Immature natural killer cell (primary cell): ENCODE results near the gene BLOC1S5. TPM values are rescaled to one million over a fixed set of nuclear protein-coding genes. Genes with fewer than 3 reads are reported as not detected.

Experiments
- DNase-seq, 3 donors: peaks; one replicate each; pipeline ENCODE4 v3.0.0; 2022; ENCODE audit warnings: mixed read lengths in 1 of 3
- H3K27ac Mint-ChIP-seq, 6 donors: one replicate each; pipeline ENCODE4 v1.8.0; 2020; ENCODE audit warnings: mixed read lengths in 6 of 6, mild to moderate bottlenecking in 5 of 6, inconsistent platforms in 4 of 6, moderate library complexity in 3 of 6
- H3K27me3 Mint-ChIP-seq, 3 donors: one replicate each; pipeline ENCODE4 v1.8.0; 2020 to 2021; ENCODE audit warnings: low read depth in 3 of 3, mild to moderate bottlenecking in 3 of 3, mixed read lengths in 3 of 3, moderate library complexity in 3 of 3, inconsistent platforms in 1 of 3
- H3K36me3 Mint-ChIP-seq, 3 donors: one replicate each; pipeline ENCODE4 v1.8.0; 2020; ENCODE audit warnings: mixed read lengths in 3 of 3, inconsistent platforms in 2 of 3, mild to moderate bottlenecking in 2 of 3
- H3K4me1 Mint-ChIP-seq, 2 donors: one replicate each; pipeline ENCODE4 v1.8.0; 2020; ENCODE audit warnings: inconsistent platforms in 2 of 2, mild to moderate bottlenecking in 2 of 2, mixed read lengths in 2 of 2, moderate library complexity in 1 of 2
- H3K4me3 Mint-ChIP-seq, 5 donors: one replicate each; pipeline ENCODE4 v1.8.0; 2020; ENCODE audit warnings: mild to moderate bottlenecking in 5 of 5, mixed read lengths in 5 of 5, inconsistent platforms in 3 of 5, moderate library complexity in 3 of 5
- H3K9me3 Mint-ChIP-seq, 6 donors: one replicate each; pipeline ENCODE4 v1.8.0; 2020; ENCODE audit warnings: mild to moderate bottlenecking in 6 of 6, mixed read lengths in 6 of 6, inconsistent platforms in 4 of 6, moderate library complexity in 3 of 6
- polyA plus RNA-seq, 3 donors: library from polyadenylated mRNA; unstranded; fragments of 300-500 nt; fragmentation: Illumina TruSeq; gene quantifications; one replicate each; pipeline ENCODE4 v1.2.3, GENCODE V29; 2021

The BLOC1S5 gene
- polyA plus RNA-seq, 3 donors from 2014 or later, result 23.6 to 42.9 (median 29.7) TPM

DNA sequence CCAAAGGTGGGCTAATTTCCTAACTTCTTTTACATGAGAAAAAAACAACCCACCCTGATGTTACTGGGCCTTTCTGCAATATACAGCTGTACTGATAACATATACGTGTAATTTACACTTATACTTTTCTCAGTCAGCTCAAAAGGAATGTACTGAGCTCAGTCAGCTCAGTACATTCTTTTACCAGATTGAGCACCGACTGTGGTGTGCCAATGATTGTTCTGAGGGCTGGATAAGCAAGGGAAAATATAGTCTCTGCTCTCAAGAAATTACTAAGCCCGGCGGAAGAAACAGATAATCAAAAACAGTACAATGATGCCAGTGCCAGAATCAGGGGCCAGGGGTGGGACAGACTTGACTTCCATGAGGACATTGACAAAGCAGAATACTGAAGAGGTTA, 10.0 kb upstream of the BLOC1S5 start:
- H3K27ac Mint-ChIP-seq, result peak overlapping the region in 1 of 6 donors; percentile 11
- DNase-seq, result no peak
- H3K4me3 Mint-ChIP-seq, result no peak overlapping the region
- no peaks in the 10 kb centered on the region for H3K9me3 Mint-ChIP-seq
- peaks cover 0 to 6% (median 5%) of the 10 kb centered on the region in 3 donors for H3K36me3 Mint-ChIP-seq
- H3K4me1 Mint-ChIP-seq, result peaks cover 0 to 1% of the 10 kb centered on the region in 2 donors
- H3K27me3 Mint-ChIP-seq, result no peaks in the 10 kb centered on the region

DNA sequence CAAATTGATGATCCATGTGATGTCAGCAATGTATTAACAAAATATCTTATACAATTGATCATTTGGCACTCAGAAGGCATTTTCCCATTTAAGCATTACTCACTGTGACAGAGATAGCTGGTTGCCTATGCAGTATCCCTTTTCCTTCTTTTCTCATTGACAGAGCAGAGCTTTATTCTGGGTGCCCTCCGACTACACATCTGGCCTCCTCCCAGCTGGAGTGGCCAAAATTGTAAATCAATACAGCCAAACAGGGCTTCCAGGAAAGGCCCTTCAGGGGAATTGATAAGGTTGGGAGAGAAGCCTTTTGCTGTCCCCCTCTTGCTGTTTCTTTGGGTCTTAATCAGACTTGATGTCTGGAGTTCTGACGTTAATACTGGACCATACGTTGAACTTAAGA, 9.6 kb upstream of the BLOC1S5 start:
- Mint-ChIP-seq H3K27ac (no peak overlapping the region), H3K4me3 (no peak overlapping the region), H3K4me1 (peaks cover 0 to 1% of the 10 kb centered on the region in 2 donors), H3K27me3 (no peaks in the 10 kb centered on the region), H3K9me3 (no peaks in the 10 kb centered on the region), H3K36me3 (peaks cover 0 to 6% (median 5%) of the 10 kb centered on the region in 3 donors)
- DNase-seq, result no peak

DNA sequence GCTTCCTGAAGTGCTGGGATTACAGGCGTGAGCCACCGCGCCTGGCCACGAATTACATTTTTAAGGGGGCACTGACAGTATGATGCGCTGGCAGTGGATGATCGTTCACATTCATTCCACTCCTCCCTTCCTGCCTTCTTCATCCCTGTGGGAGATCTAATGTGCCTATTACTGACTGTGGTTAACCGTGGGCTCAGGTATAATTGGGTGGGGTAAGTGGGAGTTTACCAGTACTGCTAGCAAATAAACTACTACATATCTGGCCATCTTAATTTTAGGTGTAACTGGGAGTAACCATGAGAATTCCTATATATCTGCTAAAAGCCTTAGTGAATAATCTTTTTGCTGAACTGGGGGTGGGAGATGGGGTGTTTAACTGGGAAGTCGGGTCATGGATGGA, 6.5 kb upstream of the BLOC1S5 start:
- H3K9me3 Mint-ChIP-seq, result no peaks in the 10 kb centered on the region
- DNase-seq, result no peak
- H3K27me3 Mint-ChIP-seq, result peaks cover 0 to 5% (median 0%) of the 10 kb centered on the region in 3 donors
- no peaks in the 10 kb centered on the region for H3K4me1 Mint-ChIP-seq
- no peaks in the 10 kb centered on the region for H3K36me3 Mint-ChIP-seq
- H3K27ac Mint-ChIP-seq, result no peak overlapping the region
- H3K4me3 Mint-ChIP-seq, result no peak overlapping the region

DNA sequence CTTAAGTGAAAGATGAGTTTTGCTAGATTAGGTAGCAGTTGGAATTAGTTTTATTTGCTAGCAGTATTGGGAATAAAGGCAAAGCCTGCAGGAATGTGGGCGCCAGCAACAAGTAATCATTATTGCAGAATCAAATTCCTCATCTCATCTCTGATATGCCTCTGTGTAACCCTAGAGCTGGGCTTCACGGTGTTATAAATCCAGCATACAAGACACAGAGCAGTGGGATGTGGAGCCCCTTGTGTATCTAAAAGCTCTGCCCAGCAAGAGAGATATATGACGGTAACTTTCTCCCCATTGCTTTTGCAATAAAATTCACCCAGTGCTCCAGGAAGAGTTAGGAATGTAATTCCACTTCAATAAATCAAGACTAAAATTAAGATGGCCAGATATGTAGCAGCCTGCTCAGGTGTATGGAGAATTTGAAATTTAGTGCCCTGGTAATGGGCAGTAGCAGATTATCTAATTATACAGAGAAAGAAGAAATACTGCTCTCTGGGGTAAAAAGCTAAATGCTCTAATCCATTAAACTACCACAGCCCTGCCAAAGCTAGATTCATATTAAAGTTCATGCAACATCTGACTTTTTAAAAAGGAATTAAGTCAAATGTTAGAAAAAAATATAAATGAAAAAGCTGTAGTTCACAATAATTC, 5.6 kb upstream of the BLOC1S5 start:
- no peak overlapping the region for H3K27ac Mint-ChIP-seq
- no peaks in the 10 kb centered on the region for H3K9me3 Mint-ChIP-seq
- peaks cover 0 to 8% (median 3%) of the 10 kb centered on the region in 3 donors for H3K27me3 Mint-ChIP-seq
- DNase-seq, result no peak
- H3K4me3 Mint-ChIP-seq, result no peak overlapping the region
- peaks cover 8 to 9% of the 10 kb centered on the region in 2 donors for H3K4me1 Mint-ChIP-seq
- no peaks in the 10 kb centered on the region for H3K36me3 Mint-ChIP-seq

DNA sequence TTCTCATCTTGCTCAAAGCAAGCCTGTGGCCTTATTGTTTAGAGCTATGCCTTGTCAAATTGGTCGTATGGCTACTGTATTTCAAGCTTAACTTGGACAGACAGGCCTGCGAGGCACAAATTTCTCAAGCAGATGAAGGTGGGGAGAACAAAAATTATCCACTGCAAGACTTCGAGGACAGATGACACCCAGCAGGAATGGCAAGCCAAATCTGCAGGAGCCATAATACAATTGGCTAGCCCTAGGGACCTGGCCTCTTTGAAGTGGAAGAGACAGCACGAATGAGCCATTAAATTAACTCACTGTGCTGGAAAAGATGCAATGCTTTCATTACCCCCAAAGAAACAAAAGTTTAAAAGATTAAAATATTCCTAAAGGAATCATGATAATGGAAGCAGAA, 5.0 kb upstream of the BLOC1S5 start:
- H3K9me3 Mint-ChIP-seq, result no peaks in the 10 kb centered on the region
- no peak overlapping the region for H3K27ac Mint-ChIP-seq
- no peaks in the 10 kb centered on the region for H3K36me3 Mint-ChIP-seq
- no peak for DNase-seq
- peaks cover 2 to 10% (median 3%) of the 10 kb centered on the region in 3 donors for H3K27me3 Mint-ChIP-seq
- peaks cover 13 to 15% of the 10 kb centered on the region in 2 donors for H3K4me1 Mint-ChIP-seq
- no peak overlapping the region for H3K4me3 Mint-ChIP-seq

DNA sequence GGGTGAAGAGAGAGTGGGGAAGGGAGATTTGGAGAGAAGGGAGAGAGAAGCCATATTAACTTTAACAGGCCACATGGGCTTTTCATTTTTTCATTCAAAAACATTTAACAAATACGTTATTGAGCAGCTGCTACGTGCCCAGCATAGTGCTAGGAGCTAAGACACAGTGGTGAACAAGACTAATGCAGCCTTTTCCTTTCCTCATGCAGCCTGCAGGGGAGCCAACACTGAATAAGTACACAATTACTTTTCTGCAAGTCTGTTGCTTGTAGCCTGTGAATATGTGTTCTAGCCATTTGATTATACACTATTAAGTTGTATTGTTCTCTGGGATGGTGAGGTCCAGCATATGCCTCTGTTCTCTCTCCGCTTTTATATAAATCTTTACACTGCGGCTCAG, 1.9 kb upstream of the BLOC1S5 start:
- Mint-ChIP-seq H3K27ac (no peak overlapping the region), H3K4me3 (peak overlapping the region in 1 of 5 donors; percentile 11), H3K36me3 (no peaks in the 10 kb centered on the region), H3K27me3 (peaks cover 3 to 13% (median 5%) of the 10 kb centered on the region in 3 donors), H3K9me3 (no peaks in the 10 kb centered on the region), H3K4me1 (peaks cover 24 to 30% of the 10 kb centered on the region in 2 donors)
- no peak for DNase-seq

DNA sequence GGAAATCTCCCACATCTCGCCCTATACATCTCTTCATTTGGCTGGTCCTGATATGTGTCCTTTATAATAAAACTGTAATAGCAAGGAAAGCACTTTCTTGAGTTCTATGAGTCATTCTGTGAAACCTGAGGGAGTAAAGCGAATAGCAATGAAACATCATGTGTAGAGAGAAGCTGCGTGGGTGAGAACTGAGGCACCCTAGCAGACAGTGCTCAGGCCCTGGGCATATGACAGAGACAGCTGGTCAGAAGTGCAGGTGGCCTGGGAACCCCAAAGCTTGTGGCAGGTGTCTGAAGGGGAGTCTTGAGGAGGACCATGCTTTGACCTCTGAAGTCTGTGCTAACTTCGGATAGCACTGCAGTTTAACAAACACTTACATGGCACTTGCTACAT, 1.3 kb upstream of the BLOC1S5 start:
- peaks cover 24 to 30% of the 10 kb centered on the region in 2 donors for H3K4me1 Mint-ChIP-seq
- no peaks in the 10 kb centered on the region for H3K36me3 Mint-ChIP-seq
- H3K27me3 Mint-ChIP-seq, result peaks cover 3 to 13% (median 5%) of the 10 kb centered on the region in 3 donors

DNA sequence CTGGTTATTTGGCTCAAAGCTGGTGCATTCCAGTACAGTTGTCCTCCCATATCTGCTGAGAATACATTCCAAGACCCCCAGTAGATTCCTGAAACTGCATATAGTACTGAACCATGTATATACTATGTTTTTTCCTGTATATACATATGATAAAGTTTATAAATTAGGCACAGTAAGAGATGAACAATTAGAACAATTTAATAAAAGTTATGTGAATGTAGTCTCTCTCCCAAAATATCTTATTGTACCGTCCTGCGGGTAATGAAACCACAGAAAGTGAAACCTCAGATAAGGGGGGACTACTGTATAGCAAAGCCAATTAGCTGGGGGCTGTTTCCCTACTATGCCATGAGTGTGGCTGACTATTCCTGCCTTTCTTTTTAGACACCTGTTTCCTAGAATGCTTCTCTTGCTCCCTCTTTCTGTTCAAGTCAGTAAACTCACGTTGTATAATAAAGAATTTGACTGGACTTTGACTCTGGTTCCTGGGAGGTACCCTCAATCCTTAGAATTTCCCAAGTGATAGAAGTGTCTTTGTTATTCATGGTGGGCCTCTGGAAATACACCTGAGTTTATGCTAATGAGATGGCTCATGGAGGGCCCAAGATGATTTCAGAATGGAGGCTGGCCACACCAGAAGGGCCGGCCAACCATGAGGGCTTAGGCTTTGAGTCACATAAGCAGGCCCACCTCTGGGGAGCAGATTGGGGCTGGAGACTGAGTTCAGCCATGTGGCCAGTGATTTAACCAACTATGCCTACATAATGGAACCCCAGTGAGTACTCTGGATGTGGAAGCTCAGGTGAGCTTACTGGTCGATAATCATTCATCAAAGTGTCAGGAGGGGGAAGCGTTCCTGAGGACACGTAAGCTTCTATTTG, 689 bp upstream of the BLOC1S5 start:
- Mint-ChIP-seq H3K27ac (peak overlapping the region; percentile 91 to 98 (median 98)), H3K9me3 (no peaks in the 10 kb centered on the region), H3K36me3 (peaks cover 5% of the 10 kb centered on the region in 3 donors), H3K4me1 (peaks cover 24 to 36% of the 10 kb centered on the region in 2 donors), H3K4me3 (peak overlapping the region; percentile 91 to 94 (median 94)), H3K27me3 (peaks cover 3 to 14% (median 5%) of the 10 kb centered on the region in 3 donors)
- no peak for DNase-seq

More for the DNA sequence above, 1.3 kb upstream of the BLOC1S5 start:
- DNase-seq, result no peak
- H3K4me3 Mint-ChIP-seq, result peak overlapping the region in 2 of 5 donors; percentile 1 to 94
- H3K27ac Mint-ChIP-seq, result peak overlapping the region in 3 of 6 donors; percentile 8 to 98 (median 98)
- H3K9me3 Mint-ChIP-seq, result no peaks in the 10 kb centered on the region

DNA sequence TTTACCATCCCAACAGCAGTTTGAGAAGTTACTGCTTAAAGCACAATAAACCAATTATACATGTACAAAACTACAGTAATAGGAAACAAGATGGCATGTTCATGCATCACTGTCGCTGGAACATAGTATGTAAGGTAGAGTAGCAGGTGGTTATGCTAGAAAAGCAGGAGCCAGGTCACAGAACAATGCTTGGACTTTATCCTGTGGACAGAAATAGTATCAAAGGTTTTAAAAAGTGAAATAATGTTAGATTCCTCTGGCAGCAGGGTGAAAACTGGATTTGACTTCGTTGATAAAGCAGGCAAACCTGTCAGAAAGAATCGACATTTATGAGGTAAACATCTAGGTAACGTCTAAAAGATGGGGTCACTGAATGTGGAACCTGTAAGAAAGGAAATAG, 2.5 kb downstream of the BLOC1S5 start:
- Mint-ChIP-seq H3K4me3 (no peak overlapping the region), H3K27ac (peak overlapping the region in 3 of 6 donors; percentile 2 to 96 (median 21)), H3K4me1 (peaks cover 24 to 41% of the 10 kb centered on the region in 2 donors), H3K9me3 (no peaks in the 10 kb centered on the region), H3K36me3 (peaks cover 5 to 8% (median 5%) of the 10 kb centered on the region in 3 donors), H3K27me3 (peaks cover 3 to 14% (median 5%) of the 10 kb centered on the region in 3 donors)
- no peak for DNase-seq

DNA sequence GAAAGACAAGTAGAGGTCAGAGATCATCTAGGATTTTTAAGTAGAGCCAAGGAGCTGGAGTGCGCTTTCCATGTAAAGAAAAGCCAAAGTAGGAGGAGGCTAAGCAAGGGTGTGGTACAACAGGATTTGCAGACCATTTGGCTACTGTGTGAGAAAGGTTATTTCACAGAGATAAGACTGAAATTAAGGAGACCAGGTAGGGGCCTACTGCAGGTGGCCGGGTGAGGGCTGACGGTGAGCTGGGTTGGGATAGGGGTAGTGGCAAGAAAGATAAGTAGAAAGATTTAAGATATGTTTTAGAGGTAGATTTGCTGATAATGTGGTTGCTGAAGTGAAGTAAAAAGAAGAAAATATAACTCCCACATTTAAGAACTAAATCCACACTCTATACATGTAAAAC, 3.8 kb downstream of the BLOC1S5 start:
- Mint-ChIP-seq H3K36me3 (peaks cover 5 to 8% (median 5%) of the 10 kb centered on the region in 3 donors), H3K27ac (peak overlapping the region in 2 of 6 donors; percentile 29 to 71), H3K4me3 (no peak overlapping the region), H3K27me3 (peaks cover 3 to 9% (median 5%) of the 10 kb centered on the region in 3 donors), H3K9me3 (no peaks in the 10 kb centered on the region), H3K4me1 (peaks cover 22 to 38% of the 10 kb centered on the region in 2 donors)
- no peak for DNase-seq

DNA sequence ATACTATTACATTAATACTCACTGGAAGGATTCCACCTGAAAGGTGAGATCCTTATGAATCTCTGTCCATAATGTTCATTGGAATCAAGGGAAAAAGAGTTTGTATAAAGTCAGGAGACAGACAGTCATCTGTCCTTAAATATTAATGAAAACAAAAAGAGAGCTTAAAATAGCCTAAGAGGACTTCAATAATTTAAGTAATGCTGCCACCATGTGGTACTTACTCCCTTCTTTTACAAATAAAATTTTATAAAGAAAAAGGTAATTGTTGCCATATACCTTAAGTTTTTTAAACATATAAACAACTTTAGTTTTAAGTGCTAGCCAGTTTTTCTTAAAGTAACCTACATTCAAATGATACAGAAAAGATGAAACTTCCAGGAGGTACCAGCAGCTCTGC, 5.1 kb downstream of the BLOC1S5 start:
- no peak for DNase-seq
- H3K36me3 Mint-ChIP-seq, result peaks cover 7 to 8% (median 7%) of the 10 kb centered on the region in 3 donors
- no peak overlapping the region for H3K4me3 Mint-ChIP-seq
- H3K9me3 Mint-ChIP-seq, result no peaks in the 10 kb centered on the region
- H3K4me1 Mint-ChIP-seq, result peaks cover 11 to 26% of the 10 kb centered on the region in 2 donors
- peaks cover under 1 to 4% (median 2%) of the 10 kb centered on the region in 3 donors for H3K27me3 Mint-ChIP-seq
- H3K27ac Mint-ChIP-seq, result no peak overlapping the region

DNA sequence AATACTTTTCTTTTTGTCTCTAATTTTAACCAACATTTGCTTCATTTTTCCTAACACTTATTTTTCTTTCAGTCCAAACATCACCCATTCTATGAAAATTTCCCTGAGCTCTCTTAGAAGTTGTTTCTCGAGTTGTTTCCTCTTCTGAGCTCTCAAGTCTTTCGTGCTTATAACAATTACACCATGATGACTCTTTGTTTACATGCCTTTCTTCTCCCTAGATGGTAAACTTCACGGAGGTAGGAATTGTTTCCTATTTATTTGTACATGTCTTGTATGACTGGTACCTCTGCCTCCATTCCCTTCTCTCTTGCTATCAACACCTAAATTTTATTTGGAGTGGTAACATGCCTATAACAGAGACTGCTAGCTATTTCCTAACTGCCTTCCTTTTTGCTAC, 6.4 kb downstream of the BLOC1S5 start:
- no peaks in the 10 kb centered on the region for H3K9me3 Mint-ChIP-seq
- H3K4me3 Mint-ChIP-seq, result no peak overlapping the region
- DNase-seq, result no peak
- peaks cover 0 to 3% (median 0%) of the 10 kb centered on the region in 3 donors for H3K27me3 Mint-ChIP-seq
- H3K4me1 Mint-ChIP-seq, result peaks cover 2 to 16% of the 10 kb centered on the region in 2 donors
- no peak overlapping the region for H3K27ac Mint-ChIP-seq
- H3K36me3 Mint-ChIP-seq, result peaks cover 8 to 9% (median 8%) of the 10 kb centered on the region in 3 donors

DNA sequence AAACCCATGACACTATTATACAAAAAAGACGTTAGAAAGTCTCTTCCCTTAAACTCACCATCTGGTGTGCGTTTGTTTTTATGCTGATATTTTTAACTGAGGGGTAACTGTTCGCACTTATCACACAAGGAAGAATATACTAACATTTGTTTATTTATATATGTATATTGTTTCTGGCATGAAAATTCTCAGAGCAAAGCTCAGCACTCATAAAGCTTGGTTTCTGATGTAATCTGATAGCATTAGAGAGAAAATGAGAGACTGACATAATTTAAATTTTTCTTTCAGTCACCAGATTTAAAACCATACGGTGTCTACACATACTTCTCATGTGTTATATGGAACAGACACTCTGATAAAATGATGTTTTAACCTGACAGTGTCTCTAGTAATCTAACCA, 6.9 kb downstream of the BLOC1S5 start:
- no peaks in the 10 kb centered on the region for H3K9me3 Mint-ChIP-seq
- H3K27me3 Mint-ChIP-seq, result peaks cover 0 to 3% (median 0%) of the 10 kb centered on the region in 3 donors
- peaks cover 0 to 11% of the 10 kb centered on the region in 2 donors for H3K4me1 Mint-ChIP-seq
- no peak for DNase-seq
- H3K27ac Mint-ChIP-seq, result no peak overlapping the region
- peaks cover 8 to 11% (median 9%) of the 10 kb centered on the region in 3 donors for H3K36me3 Mint-ChIP-seq
- no peak overlapping the region for H3K4me3 Mint-ChIP-seq

DNA sequence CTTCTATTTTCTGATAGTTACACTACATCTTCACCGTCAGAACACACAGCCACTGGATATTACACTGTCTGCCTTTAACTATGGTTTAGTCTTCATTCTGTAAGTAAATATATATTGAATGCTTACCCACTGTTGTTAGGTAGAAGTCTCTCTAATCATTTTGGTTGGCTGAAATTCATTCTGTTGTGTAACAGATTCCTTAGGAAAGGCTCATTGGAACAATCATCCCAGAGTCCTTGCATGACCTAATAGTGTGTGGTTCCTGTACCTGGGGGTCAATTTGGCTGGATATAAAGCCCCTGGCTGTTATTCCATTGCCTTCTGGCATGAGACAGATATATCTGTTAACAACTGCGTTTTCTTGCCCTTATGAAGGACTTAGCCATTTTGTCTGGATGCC, 9.9 kb downstream of the BLOC1S5 start:
- no peaks in the 10 kb centered on the region for H3K9me3 Mint-ChIP-seq
- peak overlapping the region in 1 of 6 donors; percentile 1 for H3K27ac Mint-ChIP-seq
- H3K4me1 Mint-ChIP-seq, result peaks cover 0 to 4% of the 10 kb centered on the region in 2 donors
- no peak for DNase-seq
- no peak overlapping the region for H3K4me3 Mint-ChIP-seq
- H3K36me3 Mint-ChIP-seq, result peaks cover 3 to 17% (median 15%) of the 10 kb centered on the region in 3 donors
- no peaks in the 10 kb centered on the region for H3K27me3 Mint-ChIP-seq
